Measurements from ENCODE around the gene TSPAN31. TPM values are rescaled to one million over a fixed set of nuclear protein-coding genes. Genes with fewer than 3 reads are reported as not detected.

Gene TSPAN31
- total RNA-seq, 3 donors from 2014 or later = 55.5 to 107 (median 73.1) TPM

- TF ChIP-seq POLR2A (IDR thresholded peaks at IDR 0.05) (peak; percentile 55), CTCF (IDR thresholded peaks at IDR 0.05) (peak; percentile 93 to 97 (median 95)), POLR2AphosphoS5 (IDR thresholded peaks at IDR 0.05) (peak; percentile 94 to 96 (median 96))
These were observed 38.0 kb downstream of the TSPAN31 start, which contains the start of gene TSFM for GRCh38 chr12:57782608-57783465. Gene TSFM, plus strand, starts transcription at chr12:57782787. Its CDS starts 15 bp downstream, at chr12:57782802.

GRCh38 chr12:57783466-57783801, 38.6 kb downstream of the TSPAN31 start:
- no peaks in the 10 kb centered on the region for H3K9me3 ChIP-seq
- intact Hi-C loops (cut with DNase I; ENCODE audit: low total_unique reads) = loop anchor here (5.0 kb wide), 1 partner anchor 39 kb away; no protein-coding TSS in a partner anchor
- DNase-seq (ENCODE audit: low spot score in 2 of 2) = no peak
- peak overlapping the region in 1 of 2 donors; percentile 82 for H3K27ac ChIP-seq
- no peak for TF ChIP-seq POLR2A (IDR thresholded peaks at IDR 0.05)
- no peaks in the 10 kb centered on the region for H3K4me1 ChIP-seq
- peak overlapping the region; percentile 74 to 87 (median 86) for H3K4me3 ChIP-seq
- no peaks in the 10 kb centered on the region for H3K27me3 ChIP-seq
- H3K36me3 ChIP-seq = no peaks in the 10 kb centered on the region

More at GRCh38 chr12:57782608-57783465, 38.0 kb downstream of the TSPAN31 start, which contains the start of gene TSFM:
- Histone ChIP-seq H3K9me3 (no peaks in the 10 kb centered on the region), H3K4me3 (peak within 1 kb of the TSS; percentile 74 to 87 (median 86)), H3K27ac (peak within 1 kb of the TSS; percentile 82 to 88), H3K4me1 (no peaks in the 10 kb centered on the region), H3K36me3 (no peaks in the 10 kb centered on the region), H3K27me3 (no peaks in the 10 kb centered on the region)
- intact Hi-C loops (cut with DNase I; ENCODE audit: low total_unique reads) = loop anchor here (5.0 kb wide), 1 partner anchor 39 kb away; no protein-coding TSS in a partner anchor
- peak; percentile 93 to 99 for DNase-seq (ENCODE audit: low spot score in 2 of 2)

GRCh38 chr12:57783861-57784260, 39.0 kb downstream of the TSPAN31 start:
- H3K27me3 ChIP-seq = no peaks in the 10 kb centered on the region
- no peaks in the 10 kb centered on the region for H3K9me3 ChIP-seq
- intact Hi-C loops (cut with DNase I; ENCODE audit: low total_unique reads) = loop anchor here (5.0 kb wide), 1 partner anchor 38 kb away; no protein-coding TSS in a partner anchor
- H3K27ac ChIP-seq = no peak overlapping the region
- no peaks in the 10 kb centered on the region for H3K36me3 ChIP-seq
- H3K4me3 ChIP-seq = peak overlapping the region in 2 of 3 donors; percentile 74 to 87
- no peak for TF ChIP-seq POLR2AphosphoS5 (IDR thresholded peaks at IDR 0.05)
- TF ChIP-seq POLR2A (IDR thresholded peaks at IDR 0.05) = no peak
- no peak for TF ChIP-seq CTCF (IDR thresholded peaks at IDR 0.05)
- no peaks in the 10 kb centered on the region for H3K4me1 ChIP-seq
- no peak for DNase-seq (ENCODE audit: low spot score in 2 of 2)

GRCh38 chr12:57793920-57794319, 49.1 kb downstream of the TSPAN31 start:
- TF ChIP-seq POLR2AphosphoS5 (IDR thresholded peaks at IDR 0.05) (no peak), POLR2A (IDR thresholded peaks at IDR 0.05) (no peak), CTCF (IDR thresholded peaks at IDR 0.05) (no peak)
- H3K9me3 ChIP-seq = no peaks in the 10 kb centered on the region
- no peak overlapping the region for H3K4me3 ChIP-seq
- H3K4me1 ChIP-seq = no peaks in the 10 kb centered on the region
- no peak for DNase-seq (ENCODE audit: low spot score in 2 of 2)
- peak overlapping the region in 1 of 2 donors; percentile 13 for H3K27ac ChIP-seq
- H3K36me3 ChIP-seq = peaks cover 3% of the 10 kb centered on the region
- intact Hi-C loops (cut with DNase I; ENCODE audit: low total_unique reads) = no loop called here
- no peaks in the 10 kb centered on the region for H3K27me3 ChIP-seq

DNA sequence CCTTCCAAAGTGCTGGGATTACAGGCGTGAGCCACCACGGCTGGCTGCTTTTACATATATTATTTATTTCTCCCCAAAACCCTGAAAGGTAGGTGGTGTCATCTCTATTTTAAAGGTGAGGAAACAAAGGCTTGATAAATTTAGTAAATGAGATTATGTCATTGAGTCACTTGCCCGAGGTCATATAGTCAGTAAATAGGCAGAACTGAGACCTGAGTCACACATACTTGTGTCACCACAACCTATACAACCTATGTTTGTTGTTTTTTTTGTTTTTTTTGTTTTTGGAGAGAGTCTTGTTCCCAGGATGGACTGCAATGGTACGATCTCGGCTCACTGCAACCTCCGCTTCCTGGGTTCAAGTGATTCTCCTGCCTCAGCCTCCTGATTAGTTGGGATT, 50.5 kb downstream of the TSPAN31 start:
- no peaks in the 10 kb centered on the region for H3K27me3 ChIP-seq
- TF ChIP-seq POLR2A (IDR thresholded peaks at IDR 0.05) (no peak), CTCF (IDR thresholded peaks at IDR 0.05) (no peak), POLR2AphosphoS5 (IDR thresholded peaks at IDR 0.05) (no peak)
- H3K4me3 ChIP-seq = no peak overlapping the region
- no peaks in the 10 kb centered on the region for H3K36me3 ChIP-seq
- H3K9me3 ChIP-seq = no peaks in the 10 kb centered on the region
- no peak overlapping the region for H3K27ac ChIP-seq
- H3K4me1 ChIP-seq = no peaks in the 10 kb centered on the region
- intact Hi-C loops (cut with DNase I; ENCODE audit: low total_unique reads) = no loop called here
- no peak for DNase-seq (ENCODE audit: low spot score in 2 of 2)
